Measurements from ENCODE around the gene VPS50. TPM values are rescaled to one million over a fixed set of nuclear protein-coding genes. Genes with fewer than 3 reads are reported as not detected.

The VPS50 gene
- total RNA-seq, 1 donor from 2014 or later, result 17.1 TPM

- no peak overlapping the region for H3K4me3 Mint-ChIP-seq
- intact Hi-C loops (cut with micrococcal nuclease), result no loop called here
- H3K4me1 Mint-ChIP-seq, result no peaks in the 10 kb centered on the region
Measured at GRCh38 chr7:93219868-93220267, 12.3 kb upstream of the VPS50 start.

GRCh38 chr7:93226310-93226709 lies 5.9 kb upstream of the VPS50 start, which contains the start of gene HEPACAM2:
TSS of gene HEPACAM2 (minus strand) at chr7:93226469.
- Mint-ChIP-seq H3K9me3 (no peaks in the 10 kb centered on the region), H3K4me3 (no peak within 1 kb of the TSS), H3K4me1 (peaks cover 5% of the 10 kb centered on the region), H3K36me3 (ENCODE audit: low read depth) (no peaks in the 10 kb centered on the region), H3K27me3 (peaks cover 28% of the 10 kb centered on the region), H3K27ac (no peak within 1 kb of the TSS)
- intact Hi-C loops (cut with micrococcal nuclease), result no loop called here
- no peak for DNase-seq

More at GRCh38 chr7:93219868-93220267, 12.3 kb upstream of the VPS50 start:
- Mint-ChIP-seq H3K36me3 (ENCODE audit: low read depth) (no peaks in the 10 kb centered on the region), H3K9me3 (no peaks in the 10 kb centered on the region), H3K27me3 (peaks cover 41% of the 10 kb centered on the region), H3K27ac (no peak overlapping the region)
- no peak for DNase-seq

GRCh38 chr7:93228302-93228701 lies 3.9 kb upstream of the VPS50 start:
- peak; percentile 75 for DNase-seq
- Mint-ChIP-seq H3K27ac (no peak overlapping the region), H3K27me3 (peaks cover 23% of the 10 kb centered on the region), H3K4me1 (peaks cover 10% of the 10 kb centered on the region), H3K4me3 (no peak overlapping the region), H3K36me3 (ENCODE audit: low read depth) (no peaks in the 10 kb centered on the region), H3K9me3 (no peaks in the 10 kb centered on the region)
- intact Hi-C loops (cut with micrococcal nuclease), result loop anchor here (1.0 kb wide), 1 partner anchor 136 kb away; no protein-coding TSS in a partner anchor

- Mint-ChIP-seq H3K36me3 (ENCODE audit: low read depth) (no peaks in the 10 kb centered on the region), H3K27ac (peak overlapping the region; percentile 93)
Measured at GRCh38 chr7:93231259-93231658, 907 bp upstream of the VPS50 start.

GRCh38 chr7:93232673-93233018 lies 480 bp downstream of the VPS50 start:
- peak overlapping the region; percentile 93 for H3K27ac Mint-ChIP-seq
- H3K36me3 Mint-ChIP-seq (ENCODE audit: low read depth), result no peaks in the 10 kb centered on the region
- intact Hi-C loops (cut with micrococcal nuclease), result loop anchor here (1.0 to 5.0 kb wide), 7 partner anchors 86 to 785 kb away; partner anchors contain the start of genes BET1, CDK6, GATAD1 and PEX1

More at GRCh38 chr7:93231259-93231658, 907 bp upstream of the VPS50 start:
- intact Hi-C loops (cut with micrococcal nuclease), result loop anchor here (5.0 kb wide), 2 partner anchors 644 to 784 kb away; partner anchors contain the start of gene GATAD1
- no peak for DNase-seq
- H3K4me3 Mint-ChIP-seq, result peak overlapping the region; percentile 99
- peaks cover 13% of the 10 kb centered on the region for H3K4me1 Mint-ChIP-seq
- H3K27me3 Mint-ChIP-seq, result peaks cover 5% of the 10 kb centered on the region
- no peaks in the 10 kb centered on the region for H3K9me3 Mint-ChIP-seq

GRCh38 chr7:93235541-93235940 lies 3.4 kb downstream of the VPS50 start:
- Mint-ChIP-seq H3K27me3 (no peaks in the 10 kb centered on the region), H3K9me3 (no peaks in the 10 kb centered on the region), H3K27ac (no peak overlapping the region), H3K36me3 (ENCODE audit: low read depth) (no peaks in the 10 kb centered on the region), H3K4me1 (peaks cover 8% of the 10 kb centered on the region), H3K4me3 (no peak overlapping the region)
- DNase-seq, result no peak
- intact Hi-C loops (cut with micrococcal nuclease), result no loop called here

More at GRCh38 chr7:93232673-93233018, 480 bp downstream of the VPS50 start:
- H3K4me3 Mint-ChIP-seq, result peak overlapping the region; percentile 99
- peaks cover 1% of the 10 kb centered on the region for H3K27me3 Mint-ChIP-seq
- DNase-seq, result no peak
- H3K4me1 Mint-ChIP-seq, result peaks cover 13% of the 10 kb centered on the region
- H3K9me3 Mint-ChIP-seq, result no peaks in the 10 kb centered on the region

GRCh38 chr7:93238131-93238530 lies 6.0 kb downstream of the VPS50 start:
- Mint-ChIP-seq H3K27ac (no peak overlapping the region), H3K27me3 (no peaks in the 10 kb centered on the region), H3K9me3 (no peaks in the 10 kb centered on the region), H3K36me3 (ENCODE audit: low read depth) (no peaks in the 10 kb centered on the region), H3K4me3 (no peak overlapping the region), H3K4me1 (peaks cover 2% of the 10 kb centered on the region)
- intact Hi-C loops (cut with micrococcal nuclease), result no loop called here
- DNase-seq, result no peak

GRCh38 chr7:93238748-93239147 lies 6.6 kb downstream of the VPS50 start:
- H3K4me3 Mint-ChIP-seq, result no peak overlapping the region
- DNase-seq, result no peak
- no peak overlapping the region for H3K27ac Mint-ChIP-seq
- H3K27me3 Mint-ChIP-seq, result no peaks in the 10 kb centered on the region
- peaks cover under 1% of the 10 kb centered on the region for H3K4me1 Mint-ChIP-seq
- no peaks in the 10 kb centered on the region for H3K36me3 Mint-ChIP-seq (ENCODE audit: low read depth)
- intact Hi-C loops (cut with micrococcal nuclease), result no loop called here
- no peaks in the 10 kb centered on the region for H3K9me3 Mint-ChIP-seq

GRCh38 chr7:93239824-93240223 lies 7.7 kb downstream of the VPS50 start:
- intact Hi-C loops (cut with micrococcal nuclease), result no loop called here
- no peaks in the 10 kb centered on the region for H3K4me1 Mint-ChIP-seq
- no peaks in the 10 kb centered on the region for H3K9me3 Mint-ChIP-seq
- H3K36me3 Mint-ChIP-seq (ENCODE audit: low read depth), result no peaks in the 10 kb centered on the region
- H3K27ac Mint-ChIP-seq, result no peak overlapping the region
- no peaks in the 10 kb centered on the region for H3K27me3 Mint-ChIP-seq
- H3K4me3 Mint-ChIP-seq, result no peak overlapping the region
- DNase-seq, result no peak

GRCh38 chr7:93242106-93242505 lies 9.9 kb downstream of the VPS50 start:
- intact Hi-C loops (cut with micrococcal nuclease), result no loop called here
- Mint-ChIP-seq H3K27ac (no peak overlapping the region), H3K27me3 (no peaks in the 10 kb centered on the region), H3K4me1 (no peaks in the 10 kb centered on the region), H3K4me3 (no peak overlapping the region), H3K36me3 (ENCODE audit: low read depth) (no peaks in the 10 kb centered on the region), H3K9me3 (no peaks in the 10 kb centered on the region)
- DNase-seq, result no peak

GRCh38 chr7:93245525-93246432 lies 13.6 kb downstream of the VPS50 start:
- no peaks in the 10 kb centered on the region for H3K4me1 Mint-ChIP-seq
- no peak for DNase-seq
- no peaks in the 10 kb centered on the region for H3K9me3 Mint-ChIP-seq
- H3K4me3 Mint-ChIP-seq, result no peak overlapping the region
- no peak overlapping the region for H3K27ac Mint-ChIP-seq
- intact Hi-C loops (cut with micrococcal nuclease), result loop anchor here (1.0 to 5.0 kb wide), 4 partner anchors 197 to 1152 kb away; no protein-coding TSS in a partner anchor
- no peaks in the 10 kb centered on the region for H3K27me3 Mint-ChIP-seq
- H3K36me3 Mint-ChIP-seq (ENCODE audit: low read depth), result no peaks in the 10 kb centered on the region

GRCh38 chr7:93249491-93250148 lies 17.5 kb downstream of the VPS50 start:
- Mint-ChIP-seq H3K9me3 (no peaks in the 10 kb centered on the region), H3K4me1 (no peaks in the 10 kb centered on the region), H3K36me3 (ENCODE audit: low read depth) (no peaks in the 10 kb centered on the region), H3K4me3 (no peak overlapping the region), H3K27ac (no peak overlapping the region), H3K27me3 (no peaks in the 10 kb centered on the region)
- intact Hi-C loops (cut with micrococcal nuclease), result loop anchor here (5.0 kb wide), 3 partner anchors 193 to 1148 kb away; no protein-coding TSS in a partner anchor
- DNase-seq, result no peak

GRCh38 chr7:93258661-93259060 lies 26.5 kb downstream of the VPS50 start:
- H3K27ac Mint-ChIP-seq, result no peak overlapping the region
- H3K4me1 Mint-ChIP-seq, result no peaks in the 10 kb centered on the region
- H3K36me3 Mint-ChIP-seq (ENCODE audit: low read depth), result no peaks in the 10 kb centered on the region
- no peaks in the 10 kb centered on the region for H3K9me3 Mint-ChIP-seq
- intact Hi-C loops (cut with micrococcal nuclease), result no loop called here
- H3K4me3 Mint-ChIP-seq, result no peak overlapping the region
- DNase-seq, result no peak
- H3K27me3 Mint-ChIP-seq, result no peaks in the 10 kb centered on the region

GRCh38 chr7:93262535-93262934 lies 30.4 kb downstream of the VPS50 start:
- H3K4me1 Mint-ChIP-seq, result no peaks in the 10 kb centered on the region
- no peaks in the 10 kb centered on the region for H3K36me3 Mint-ChIP-seq (ENCODE audit: low read depth)
- H3K27me3 Mint-ChIP-seq, result no peaks in the 10 kb centered on the region
- intact Hi-C loops (cut with micrococcal nuclease), result no loop called here
- no peak for DNase-seq
- H3K27ac Mint-ChIP-seq, result no peak overlapping the region
- no peak overlapping the region for H3K4me3 Mint-ChIP-seq
- no peaks in the 10 kb centered on the region for H3K9me3 Mint-ChIP-seq

Measured in activated CD4-positive, alpha-beta T cell treated with anti-CD3 and anti-CD28 coated beads, Interleukin-2, amount 10 ng/mL, durations not matched to agents 24 days and 14 days (primary cell).